K562 (cell line): ENCODE measurements around the gene PODNL1. TPM values are rescaled to one million over a fixed set of nuclear protein-coding genes. Genes with fewer than 3 reads are reported as not detected.

Experiments used
- CBFB ChIP-seq: sonication (generic); formaldehyde crosslinking; IDR thresholded peaks from 2 replicates; pipeline ENCODE4 v1.4.0; 2020; ENCODE audit warnings: mild to moderate bottlenecking, missing genetic modification reagents
- CEBPB ChIP-seq: fragments of 450-650 bp; IDR thresholded peaks from 2 replicates; pipeline ENCODE4 v1.6.1; 2016; ENCODE audit warnings: missing genetic modification characterization, missing compliant biosample characterization
- EHMT2 ChIP-seq: fragments of 450-650 bp; IDR thresholded peaks from 2 replicates; pipeline ENCODE4 v1.6.1; 2018; ENCODE audit warnings: antibody characterized with exemption
- HNRNPLL ChIP-seq: fragments of 200-400 bp; formaldehyde crosslinking; IDR thresholded peaks from 2 replicates; pipeline ENCODE4 v1.6.1; 2017; ENCODE audit warnings: low read length, low read depth, mild to moderate bottlenecking; ENCODE audit not compliant: poor library complexity, severe bottlenecking
- ILK ChIP-seq: fragments of 450-650 bp; IDR thresholded peaks from 2 replicates; pipeline ENCODE4 v1.6.1; 2016; ENCODE audit warnings: missing genetic modification characterization, low read depth, mild to moderate bottlenecking, missing compliant biosample characterization, moderate library complexity, borderline replicate concordance
- NCOR1 ChIP-seq: fragments of 450-650 bp; IDR thresholded peaks from 2 replicates; pipeline ENCODE4 v1.6.1; 2016; ENCODE audit warnings: mild to moderate bottlenecking, moderate library complexity
- PHTF2 ChIP-seq: fragments of 250-450 bp; sonication (Bioruptor Pico); IDR thresholded peaks from 2 replicates; pipeline ENCODE4 v1.5.0; 2021; ENCODE audit warnings: mild to moderate bottlenecking
- PKNOX1 ChIP-seq: fragments of 450-650 bp; IDR thresholded peaks from 2 replicates; pipeline ENCODE4 v1.6.1; 2016
- POLR2AphosphoS2 ChIP-seq: IDR thresholded peaks from 2 replicates; pipeline ENCODE4 v1.6.1; 2012; ENCODE audit warnings: low read length, improper control_type of control experiment
- POLR2G ChIP-seq: fragments of 200-400 bp; formaldehyde crosslinking; IDR thresholded peaks from 2 replicates; pipeline ENCODE4 v1.6.1; 2017; ENCODE audit warnings: low read depth, mild to moderate bottlenecking, antibody characterized with exemption, low read length, moderate library complexity
- SIX5 ChIP-seq, 2 experiments: IDR thresholded peaks; 2 replicates each; pipeline ENCODE4 v1.6.1; 2011; ENCODE audit warnings: low read length in 2 of 2, borderline replicate concordance in 1 of 2, low read depth in 1 of 2, mild to moderate bottlenecking in 1 of 2, moderate library complexity in 1 of 2; ENCODE audit not compliant: insufficient read depth in 1 of 2
- SMARCA5 ChIP-seq: fragments of 450-650 bp; IDR thresholded peaks from 2 replicates; pipeline ENCODE4 v1.6.1; 2016
- SREBF2 ChIP-seq: sonication (generic); formaldehyde crosslinking; IDR thresholded peaks from 2 replicates; pipeline ENCODE4 v1.4.0; 2020; ENCODE audit warnings: mild to moderate bottlenecking, missing genetic modification reagents
- YY1 ChIP-seq, 3 experiments: IDR thresholded peaks; 2 replicates each; pipeline ENCODE4 v1.6.1; 2011; ENCODE audit warnings: low read length in 2 of 3, mild to moderate bottlenecking in 2 of 3, moderate library complexity in 2 of 3, borderline replicate concordance in 1 of 3, control low read depth in 1 of 3, low read depth in 1 of 3; ENCODE audit not compliant: insufficient read depth in 3 of 3, insufficient replicate concordance in 2 of 3, control insufficient read depth in 1 of 3, insufficient read length in 1 of 3; ENCODE audit errors: extremely low read depth in 1 of 3
- ZFP36 ChIP-seq: fragments of 150-350 bp; IDR thresholded peaks from 2 replicates; pipeline ENCODE4 v1.6.1; 2018; ENCODE audit warnings: low read length, low read depth; ENCODE audit not compliant: partially characterized antibody
- ZNF212 ChIP-seq: fragments of 450-650 bp; formaldehyde crosslinking; IDR thresholded peaks from 2 replicates; pipeline ENCODE4 v1.4.0; 2020; ENCODE audit warnings: mild to moderate bottlenecking
- ZNF707 ChIP-seq: fragments of 250-450 bp; sonication (Bioruptor Pico); conservative IDR thresholded peaks from 2 replicates; pipeline ENCODE4 v1.8.0; 2022; ENCODE audit warnings: inconsistent platforms, mild to moderate bottlenecking, moderate library complexity
- polyA plus RNA-seq, 8 experiments: library from polyadenylated mRNA; depleted of rRNA in 4 of 8; stranded (reverse) in 5 of 8; unstranded in 3 of 8; fragments of >200 nt; fragmentation: Nextera tagmentation in 2 of 8; fragmentation: Illumina TruSeq in 1 of 8; extraction: Ambion mirVana in 2 of 8; extraction: Trizol in 1 of 8; gene quantifications; 2 replicates each; pipeline versions ENCODE4 v1.2.1 to v1.2.3, GENCODE V29; 2011 to 2014; ENCODE audit warnings: inconsistent platforms in 1 of 8, missing spikeins in 1 of 8
- total RNA-seq, 7 experiments: library from RNA; depleted of rRNA in 6 of 7; stranded (reverse); fragments of >200 nt in 6 of 7; fragmentation: Illumina TruSeq in 2 of 7; extraction: Trizol in 2 of 7; gene quantifications; 2 replicates each; pipeline versions ENCODE4 v1.2.1 to v1.2.3, GENCODE V29; 2011 to 2021; ENCODE audit warnings: low replicate concordance in 1 of 7
- TF ChIP-seq, protein P1 (sequence below), 2 experiments: fragments of 450-650 bp; formaldehyde crosslinking in 1 of 2; IDR thresholded peaks; 2 replicates each; pipeline versions ENCODE4 v1.4.0 to v1.6.1; 2014 to 2020; ENCODE audit warnings: mild to moderate bottlenecking in 2 of 2, borderline replicate concordance in 1 of 2, low read depth in 1 of 2

PODNL1 gene
- total and polyA plus RNA-seq, 9 of the 15 experiments (the other 6 are each of a cell fraction or from before 2014, with no cell fraction given) = 0.18 to 0.47 (median 0.23) TPM; not detected in 3

DNA sequence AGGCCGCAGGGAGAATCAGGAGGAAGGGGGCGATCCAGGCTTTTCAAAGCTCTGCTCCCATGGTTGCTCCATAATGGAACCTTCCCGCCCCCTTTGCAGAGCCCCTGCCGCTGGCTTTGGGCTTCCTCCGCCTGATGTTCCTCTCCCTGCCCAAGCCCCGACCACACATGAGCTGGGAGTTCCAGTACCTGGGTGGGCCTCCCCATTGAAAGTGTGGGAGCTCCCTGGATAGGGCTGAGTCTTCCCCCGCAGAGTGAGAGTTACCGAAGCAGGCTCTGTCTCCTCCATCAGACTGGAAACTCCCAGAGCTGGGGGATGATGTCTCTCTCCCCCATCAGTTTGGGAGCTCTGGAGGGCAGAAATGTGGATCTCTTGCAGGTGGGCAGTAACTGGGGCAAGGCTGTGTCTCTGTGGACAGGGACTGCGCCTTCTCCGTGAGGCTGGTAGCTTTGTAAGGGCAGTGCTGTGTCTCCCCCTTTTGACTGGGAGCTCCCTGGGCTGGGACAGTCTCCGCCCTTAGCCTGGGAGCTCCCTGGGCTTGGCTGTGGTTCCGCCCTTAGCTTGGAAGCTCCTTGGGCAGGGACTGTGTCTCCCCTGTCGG is 14.8 kb upstream of the PODNL1 start (continued):
- TF ChIP-seq PKNOX1 = no peak
- TF ChIP-seq YY1 (IDR thresholded peaks at IDR 0.05; ENCODE audit: borderline replicate concordance in 1 of 3, control insufficient read depth in 1 of 3, extremely low read depth in 1 of 3, insufficient read depth in 3 of 3, insufficient read length in 1 of 3, insufficient replicate concordance in 2 of 3, low read depth in 1 of 3, low read length in 2 of 3) = peak in 1 of 3 experiments; percentile 3
- peak; percentile 69 for TF ChIP-seq ZFP36
- no peak for TF ChIP-seq NCOR1
- TF ChIP-seq PHTF2 = no peak
- TF ChIP-seq ZNF212 (CRISPR knock-in tag) = no peak
- TF ChIP-seq CEBPB = no peak
- TF ChIP-seq POLR2G = peak; percentile 29; the same call in 1 of the 2 replicates
- peak; percentile 71 for TF ChIP-seq HNRNPLL
- 0 out of 2 replicates have a peak, but pooled peaks have one; percentile 27 for TF ChIP-seq CBFB (CRISPR knock-in tag)
- TF ChIP-seq POLR2AphosphoS2 = no peak
- TF ChIP-seq, protein P1, sequence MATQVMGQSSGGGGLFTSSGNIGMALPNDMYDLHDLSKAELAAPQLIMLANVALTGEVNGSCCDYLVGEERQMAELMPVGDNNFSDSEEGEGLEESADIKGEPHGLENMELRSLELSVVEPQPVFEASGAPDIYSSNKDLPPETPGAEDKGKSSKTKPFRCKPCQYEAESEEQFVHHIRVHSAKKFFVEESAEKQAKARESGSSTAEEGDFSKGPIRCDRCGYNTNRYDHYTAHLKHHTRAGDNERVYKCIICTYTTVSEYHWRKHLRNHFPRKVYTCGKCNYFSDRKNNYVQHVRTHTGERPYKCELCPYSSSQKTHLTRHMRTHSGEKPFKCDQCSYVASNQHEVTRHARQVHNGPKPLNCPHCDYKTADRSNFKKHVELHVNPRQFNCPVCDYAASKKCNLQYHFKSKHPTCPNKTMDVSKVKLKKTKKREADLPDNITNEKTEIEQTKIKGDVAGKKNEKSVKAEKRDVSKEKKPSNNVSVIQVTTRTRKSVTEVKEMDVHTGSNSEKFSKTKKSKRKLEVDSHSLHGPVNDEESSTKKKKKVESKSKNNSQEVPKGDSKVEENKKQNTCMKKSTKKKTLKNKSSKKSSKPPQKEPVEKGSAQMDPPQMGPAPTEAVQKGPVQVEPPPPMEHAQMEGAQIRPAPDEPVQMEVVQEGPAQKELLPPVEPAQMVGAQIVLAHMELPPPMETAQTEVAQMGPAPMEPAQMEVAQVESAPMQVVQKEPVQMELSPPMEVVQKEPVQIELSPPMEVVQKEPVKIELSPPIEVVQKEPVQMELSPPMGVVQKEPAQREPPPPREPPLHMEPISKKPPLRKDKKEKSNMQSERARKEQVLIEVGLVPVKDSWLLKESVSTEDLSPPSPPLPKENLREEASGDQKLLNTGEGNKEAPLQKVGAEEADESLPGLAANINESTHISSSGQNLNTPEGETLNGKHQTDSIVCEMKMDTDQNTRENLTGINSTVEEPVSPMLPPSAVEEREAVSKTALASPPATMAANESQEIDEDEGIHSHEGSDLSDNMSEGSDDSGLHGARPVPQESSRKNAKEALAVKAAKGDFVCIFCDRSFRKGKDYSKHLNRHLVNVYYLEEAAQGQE (IDR thresholded peaks at IDR 0.05; ENCODE audit: borderline replicate concordance) = peak; percentile 39; the same call in 1 of the 2 replicates
- TF ChIP-seq, protein P1 (CRISPR knock-in tag; IDR thresholded peaks at IDR 0.05; ENCODE audit: low read depth) = no peak
- no peak for TF ChIP-seq ILK (tag)
- TF ChIP-seq SIX5 (IDR thresholded peaks at IDR 0.05; ENCODE audit: borderline replicate concordance in 1 of 2, insufficient read depth in 1 of 2, low read depth in 1 of 2, low read length in 2 of 2) = no peak
- no peak for TF ChIP-seq SMARCA5
- TF ChIP-seq EHMT2 = no peak
- TF ChIP-seq SREBF2 (CRISPR knock-in tag) = no peak
- no peak for TF ChIP-seq ZNF707
